Epithelial cell of esophagus (primary cell): Measurements from ENCODE around the gene HECTD2.
"Not testable (repeated sequence)": the region's sequence is repeated elsewhere in the genome, so short reads cannot be mapped to it uniquely, and the experiment has no call there.

ENCODE experiments used
- DNase-seq: peaks from one replicate; pipeline ENCODE4 v3.0.0; 2010; ENCODE audit warnings: low read depth
- H3K4me3 ChIP-seq: 2 replicates; pipeline ENCODE4 v1.5.1; 2011; ENCODE audit warnings: mild to moderate bottlenecking, low read length, control low read depth
- CTCF ChIP-seq: IDR thresholded peaks from 2 replicates; pipeline ENCODE4 v1.5.1; 2011; ENCODE audit warnings: low read depth, mild to moderate bottlenecking, low read length, control low read depth, inconsistent platforms; ENCODE audit not compliant: insufficient read depth; ENCODE audit errors: missing control alignments

The HECTD2 gene

GRCh38 chr10:91432175-91432574 is 22.0 kb downstream of the HECTD2 start:
- no peak for DNase-seq
- no peak overlapping the region for H3K4me3 ChIP-seq
- TF ChIP-seq CTCF: no peak

GRCh38 chr10:91433620-91434019 is 23.5 kb downstream of the HECTD2 start:
- TF ChIP-seq CTCF: no peak
- no peak for DNase-seq
- no peak overlapping the region for H3K4me3 ChIP-seq

GRCh38 chr10:91434041-91434440 is 23.9 kb downstream of the HECTD2 start:
- peak; percentile 17 for DNase-seq
- TF ChIP-seq CTCF: no peak
- H3K4me3 ChIP-seq: no peak overlapping the region

GRCh38 chr10:91435241-91435640 is 25.1 kb downstream of the HECTD2 start:
- no peak for TF ChIP-seq CTCF
- H3K4me3 ChIP-seq: no peak overlapping the region
- DNase-seq: no peak

GRCh38 chr10:91438228-91438627 is 28.1 kb downstream of the HECTD2 start:
- DNase-seq, H3K4me3 ChIP-seq: not testable (repeated sequence)

GRCh38 chr10:91444211-91445182 is 34.4 kb downstream of the HECTD2 start:
- no peak overlapping the region for H3K4me3 ChIP-seq
- no peak for TF ChIP-seq CTCF
- no peak for DNase-seq

GRCh38 chr10:91452063-91452462 is 41.9 kb downstream of the HECTD2 start:
- DNase-seq: no peak
- TF ChIP-seq CTCF: no peak
- no peak overlapping the region for H3K4me3 ChIP-seq
